Upper lobe of right lung (tissue), 1 donor: ENCODE measurements around the gene RPL10A. TPM values are rescaled to one million over a fixed set of nuclear protein-coding genes. Genes with fewer than 3 reads are reported as not detected.
A peak's percentile ranks its signal among the peaks of the same experiment; 100 is the strongest.

Experiments used
- ATAC-seq: fragments of 200-7000 bp; cut with Tn5 transposase; one replicate; pipeline ENCODE4 v1.9.1; 2020; ENCODE audit warnings: mild to moderate bottlenecking, moderate library complexity
- DNase-seq: peaks from one replicate; pipeline ENCODE4 v3.0.0-alpha.2; 2020
- H3K27ac ChIP-seq: fragments of 200-600 bp; one replicate; pipeline ENCODE4 v1.8.0; 2022
- H3K27me3 ChIP-seq: fragments of 200-600 bp; one replicate; pipeline ENCODE4 v1.8.0; 2022; ENCODE audit warnings: mild to moderate bottlenecking
- H3K36me3 ChIP-seq: fragments of 200-600 bp; one replicate; pipeline ENCODE4 v1.8.0; 2022
- H3K4me1 ChIP-seq: fragments of 200-600 bp; one replicate; pipeline ENCODE4 v1.8.0; 2022
- H3K4me3 ChIP-seq: fragments of 200-600 bp; one replicate; pipeline ENCODE4 v1.8.0; 2022; ENCODE audit warnings: mild to moderate bottlenecking
- H3K9me3 ChIP-seq: fragments of 200-600 bp; one replicate; pipeline ENCODE4 v1.8.0; 2022
- intact Hi-C: fragments of 100-400 bp; cut with DNase I; formaldehyde crosslinking; loops from one replicate; pipeline ENCODE4 v1.11.0; 2022
- long read RNA-seq: library from polyadenylated mRNA; unstranded; transcript quantifications from one replicate; pipeline ENCODE4 v2.0.0, GENCODE V29; 2021
- total RNA-seq: library from RNA; stranded (reverse); fragmentation: NEBNext Ultra II Directional; extraction: Animal tissue kit (Norgen Biotek cat#: 25700); gene quantifications from one replicate; pipeline ENCODE4 v1.2.1, GENCODE V29; 2021
- TF ChIP-seq, protein P1 (sequence below): fragments of 200-600 bp; IDR thresholded peaks from one replicate; pipeline ENCODE4 v1.8.0; 2022; ENCODE audit warnings: antibody characterized with exemption
- donor health status: DM: no; HTN: yes; CAD: no; lungs with severe emphysema.

The RPL10A gene
- total RNA-seq, result 941 TPM
- long read RNA-seq, transcript RPL10A-203 (5 exons, 1,069 nt), result minor isoform, 10 of 438 reads
- long read RNA-seq, transcript RPL10A-201 (6 exons, 716 nt), result major isoform, 386 of 438 reads
- long read RNA-seq, transcript RPL10A-202 (5 exons, 1,063 nt), result minor isoform, 12 of 438 reads
- long read RNA-seq, partial matches to known transcripts, result 13 of 438 reads
- long read RNA-seq, other reads (novel, unspliced or antisense), result 12 of 438 reads

DNA sequence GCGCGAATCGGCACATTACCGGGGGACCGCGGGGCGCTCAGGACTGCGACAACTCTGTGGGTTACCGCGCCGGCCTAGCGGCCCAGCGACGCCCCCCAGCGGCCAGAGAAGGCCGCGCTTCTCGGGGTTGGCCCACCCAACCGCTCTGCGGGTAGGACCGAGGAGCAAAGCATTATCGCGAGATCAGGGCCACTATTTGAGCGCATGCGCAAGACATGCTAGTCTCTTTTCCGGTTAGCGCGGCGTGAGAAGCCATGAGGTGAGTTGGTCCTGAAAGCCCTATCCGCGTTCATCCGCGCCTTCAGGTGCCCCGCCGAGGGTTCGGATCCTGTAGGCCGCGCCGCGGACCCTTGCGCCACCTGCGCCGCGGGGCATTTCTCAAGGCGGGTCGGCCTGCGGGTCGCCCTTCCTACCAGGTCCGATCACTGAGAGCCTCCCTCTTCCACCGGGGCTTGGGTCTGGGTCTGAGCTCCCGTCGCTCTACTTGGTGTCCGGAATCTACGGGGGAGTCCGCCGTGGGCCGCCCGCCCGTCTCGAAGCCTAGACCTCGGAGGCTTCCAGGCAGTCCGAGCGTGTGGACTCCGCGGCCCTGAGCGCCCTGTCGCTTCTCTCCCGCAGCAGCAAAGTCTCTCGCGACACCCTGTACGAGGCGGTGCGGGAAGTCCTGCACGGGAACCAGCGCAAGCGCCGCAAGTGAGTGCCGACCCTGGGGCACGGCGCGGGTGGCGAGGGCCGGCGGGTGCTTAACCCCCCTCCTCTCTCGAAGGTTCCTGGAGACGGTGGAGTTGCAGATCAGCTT is at the start of gene RPL10A:
Gene RPL10A (plus strand): TSS at position 221 of the 799 bp plus-strand sequence. CDS start 34 bp downstream, at position 255.
- TF ChIP-seq, protein P1, sequence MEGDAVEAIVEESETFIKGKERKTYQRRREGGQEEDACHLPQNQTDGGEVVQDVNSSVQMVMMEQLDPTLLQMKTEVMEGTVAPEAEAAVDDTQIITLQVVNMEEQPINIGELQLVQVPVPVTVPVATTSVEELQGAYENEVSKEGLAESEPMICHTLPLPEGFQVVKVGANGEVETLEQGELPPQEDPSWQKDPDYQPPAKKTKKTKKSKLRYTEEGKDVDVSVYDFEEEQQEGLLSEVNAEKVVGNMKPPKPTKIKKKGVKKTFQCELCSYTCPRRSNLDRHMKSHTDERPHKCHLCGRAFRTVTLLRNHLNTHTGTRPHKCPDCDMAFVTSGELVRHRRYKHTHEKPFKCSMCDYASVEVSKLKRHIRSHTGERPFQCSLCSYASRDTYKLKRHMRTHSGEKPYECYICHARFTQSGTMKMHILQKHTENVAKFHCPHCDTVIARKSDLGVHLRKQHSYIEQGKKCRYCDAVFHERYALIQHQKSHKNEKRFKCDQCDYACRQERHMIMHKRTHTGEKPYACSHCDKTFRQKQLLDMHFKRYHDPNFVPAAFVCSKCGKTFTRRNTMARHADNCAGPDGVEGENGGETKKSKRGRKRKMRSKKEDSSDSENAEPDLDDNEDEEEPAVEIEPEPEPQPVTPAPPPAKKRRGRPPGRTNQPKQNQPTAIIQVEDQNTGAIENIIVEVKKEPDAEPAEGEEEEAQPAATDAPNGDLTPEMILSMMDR, result peak; percentile 94
- H3K27me3 ChIP-seq, result no peaks in the 10 kb centered on the region
- H3K36me3 ChIP-seq, result peaks cover 43% of the 10 kb centered on the region
- DNase-seq (peak; percentile 95), ATAC-seq (peak; percentile 96)
- peak within 1 kb of the TSS; percentile 90 for H3K27ac ChIP-seq
- H3K4me3 ChIP-seq, result peak within 1 kb of the TSS; percentile 91
- peaks cover 16% of the 10 kb centered on the region for H3K4me1 ChIP-seq
- H3K9me3 ChIP-seq, result no peaks in the 10 kb centered on the region
- intact Hi-C loops, result no loop called here

DNA sequence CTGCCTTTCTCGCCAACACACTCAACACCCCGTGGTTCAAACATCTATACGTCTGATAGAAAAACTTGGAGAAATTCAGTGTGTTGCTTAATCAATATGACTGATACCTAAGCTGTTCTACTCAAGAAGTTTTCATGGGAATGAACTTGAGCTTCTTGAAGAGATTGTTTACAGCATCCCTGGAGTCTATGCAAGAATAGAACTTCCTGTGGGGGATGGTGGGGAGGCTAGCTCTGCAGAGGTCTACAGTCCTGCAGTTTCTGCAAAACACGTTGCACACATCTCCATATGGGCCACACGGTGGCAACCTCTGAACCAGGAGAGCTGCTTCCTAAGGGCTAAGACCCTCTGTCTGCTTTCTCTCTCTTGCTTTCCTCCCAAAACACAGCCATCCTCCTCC is 48.8 kb upstream of the RPL10A start:
- Histone ChIP-seq H3K36me3 (peaks cover 41% of the 10 kb centered on the region), H3K27me3 (no peaks in the 10 kb centered on the region), H3K4me3 (no peak overlapping the region), H3K9me3 (no peaks in the 10 kb centered on the region), H3K4me1 (peaks cover 13% of the 10 kb centered on the region), H3K27ac (no peak overlapping the region)
- intact Hi-C loops, result no loop called here
- DNase-seq, result no peak
- TF ChIP-seq, protein P1, result no peak
- no peak for ATAC-seq

DNA sequence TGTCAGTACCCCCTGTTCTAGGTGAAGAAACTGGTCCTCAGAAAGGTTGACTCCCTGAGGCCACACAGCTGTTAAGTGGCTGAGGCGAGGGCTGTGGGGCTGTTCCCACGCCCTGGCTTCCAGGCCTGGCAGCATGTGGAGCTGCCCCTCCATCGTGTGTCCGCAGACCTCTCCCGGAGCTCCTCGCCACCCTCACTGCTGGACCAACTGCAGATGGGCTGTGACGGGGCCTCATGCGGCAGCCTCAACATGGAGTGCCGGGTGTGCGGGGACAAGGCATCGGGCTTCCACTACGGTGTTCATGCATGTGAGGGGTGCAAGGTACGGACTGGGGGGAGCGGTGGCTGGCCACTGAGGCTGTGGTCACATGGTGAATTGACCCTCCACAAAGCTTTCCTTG is 48.2 kb upstream of the RPL10A start:
- Histone ChIP-seq H3K9me3 (no peaks in the 10 kb centered on the region), H3K27me3 (no peaks in the 10 kb centered on the region), H3K4me1 (peaks cover 8% of the 10 kb centered on the region), H3K4me3 (no peak overlapping the region), H3K27ac (no peak overlapping the region), H3K36me3 (peaks cover 46% of the 10 kb centered on the region)
- ATAC-seq, result no peak
- TF ChIP-seq, protein P1, result no peak
- intact Hi-C loops, result no loop called here
- DNase-seq, result no peak

DNA sequence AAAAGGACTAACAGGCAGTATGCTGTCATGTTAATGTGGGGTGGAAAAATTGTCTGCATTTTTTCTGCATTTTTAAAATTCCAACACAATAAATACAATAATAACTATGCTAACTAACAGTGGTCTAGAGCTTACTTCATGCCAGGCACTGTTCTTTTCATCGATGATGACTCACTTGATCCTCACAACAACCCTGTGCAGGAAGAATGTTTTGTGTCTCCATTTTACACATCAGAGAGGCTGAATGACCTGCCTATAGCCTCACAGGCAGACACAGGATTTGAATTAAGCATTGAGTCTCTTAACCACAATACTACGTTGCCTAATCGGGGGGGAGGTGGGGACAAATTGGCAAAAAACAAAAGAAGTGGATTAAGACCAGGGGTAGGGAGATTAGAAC is 42.9 kb upstream of the RPL10A start:
- Histone ChIP-seq H3K9me3 (peaks cover 19% of the 10 kb centered on the region), H3K4me1 (peaks cover 4% of the 10 kb centered on the region), H3K4me3 (no peak overlapping the region), H3K36me3 (peaks cover 38% of the 10 kb centered on the region), H3K27me3 (no peaks in the 10 kb centered on the region), H3K27ac (no peak overlapping the region)
- TF ChIP-seq, protein P1, result no peak
- ATAC-seq (no peak), DNase-seq (no peak)
- intact Hi-C loops, result no loop called here

DNA sequence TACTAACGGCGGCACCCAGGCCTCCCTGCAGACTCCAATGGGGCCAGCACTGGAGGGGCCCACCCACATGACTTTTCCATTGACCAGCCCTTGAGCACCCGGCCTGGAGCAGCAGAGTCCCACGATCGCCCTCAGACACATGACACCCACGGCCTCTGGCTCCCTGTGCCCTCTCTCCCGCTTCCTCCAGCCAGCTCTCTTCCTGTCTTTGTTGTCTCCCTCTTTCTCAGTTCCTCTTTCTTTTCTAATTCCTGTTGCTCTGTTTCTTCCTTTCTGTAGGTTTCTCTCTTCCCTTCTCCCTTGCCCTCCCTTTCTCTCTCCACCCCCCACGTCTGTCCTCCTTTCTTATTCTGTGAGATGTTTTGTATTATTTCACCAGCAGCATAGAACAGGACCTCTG is 42.1 kb upstream of the RPL10A start:
- Histone ChIP-seq H3K36me3 (peaks cover 36% of the 10 kb centered on the region), H3K9me3 (peaks cover 19% of the 10 kb centered on the region), H3K27me3 (no peaks in the 10 kb centered on the region), H3K27ac (no peak overlapping the region), H3K4me1 (peaks cover 4% of the 10 kb centered on the region), H3K4me3 (no peak overlapping the region)
- ATAC-seq (peak; percentile 88), DNase-seq (peak; percentile 74)
- TF ChIP-seq, protein P1, result no peak
- intact Hi-C loops, result no loop called here
